Heart right ventricle (tissue), 16 donors: Measurements from ENCODE around the gene PTPN7. TPM values are rescaled to one million over a fixed set of nuclear protein-coding genes. Genes with fewer than 3 reads are reported as not detected.

ENCODE experiments used
- ATAC-seq, 8 donors: fragments of 200-7000 bp; cut with Tn5 transposase; one replicate each; pipeline ENCODE4 v1.9.1; 2020; ENCODE audit warnings: mild to moderate bottlenecking in 8 of 8, moderate library complexity in 8 of 8, moderate number of reproducible peaks in 1 of 8
- DNase-seq, 2 donors: peaks; one replicate each; pipeline ENCODE4 v3.0.0-alpha.2; 2020
- H3K27ac ChIP-seq, 10 donors: fragments of 200-600 bp; sonication (generic) in 2 of 10; one replicate each; pipeline versions ENCODE4 v1.5.0 to v1.8.0; 2020 to 2022; ENCODE audit warnings: mild to moderate bottlenecking in 3 of 10
- H3K27me3 ChIP-seq, 7 donors: fragments of 200-600 bp; one replicate each; pipeline ENCODE4 v1.8.0; 2021 to 2022; ENCODE audit warnings: mild to moderate bottlenecking in 2 of 7
- H3K36me3 ChIP-seq, 9 donors: fragments of 200-600 bp; sonication (generic) in 1 of 9; one replicate each; pipeline versions ENCODE4 v1.5.0 to v1.8.0; 2020 to 2022; ENCODE audit warnings: mild to moderate bottlenecking in 2 of 9
- H3K4me1 ChIP-seq, 9 donors: fragments of 200-600 bp; sonication (generic) in 1 of 9; one replicate each; pipeline versions ENCODE4 v1.5.0 to v1.8.0; 2020 to 2022; ENCODE audit warnings: mild to moderate bottlenecking in 4 of 9
- H3K4me3 ChIP-seq, 10 donors: fragments of 200-600 bp; sonication (generic) in 2 of 10; one replicate each; pipeline versions ENCODE4 v1.5.0 to v1.8.0; 2020 to 2022; ENCODE audit warnings: mild to moderate bottlenecking in 7 of 10, moderate library complexity in 2 of 10
- H3K9me3 ChIP-seq, 11 donors: fragments of 200-600 bp in 10 of 11; sonication (generic) in 2 of 11; one replicate each; pipeline versions ENCODE4 v1.5.0 to v1.8.0; 2013 to 2022; ENCODE audit warnings: mild to moderate bottlenecking in 2 of 11, control low read depth in 1 of 11, moderate library complexity in 1 of 11
- WGBS, 2 donors: extraction: QIAGEN DNeasy Blood & Tissue Kit; methylation state at CpG; one replicate each; pipeline ENCODE4 v1.1.7; 2013; ENCODE audit warnings: inconsistent platforms in 1 of 2; 5-methylcytosine and 5-hydroxymethylcytosine counted together
- intact Hi-C, 10 donors: fragments of 100-400 bp; cut with DNase I; formaldehyde crosslinking; loops; one replicate each; pipeline versions ENCODE4 v1.11.1 to v1.14.2; 2022
- polyA plus RNA-seq, 2 donors: library from polyadenylated mRNA; stranded (reverse); fragments of 200-250 nt; gene quantifications; one replicate each; pipeline ENCODE4 v1.2.3, GENCODE V29; 2013
- total RNA-seq, 10 donors: library from RNA; stranded (reverse); fragmentation: NEBNext Ultra II Directional in 3 of 10; extraction: Animal tissue kit (Norgen Biotek cat#: 25700) in 3 of 10; gene quantifications; one replicate each; pipeline versions ENCODE4 v1.2.1 to v1.2.4, GENCODE V29; 2021 to 2023
- TF ChIP-seq, protein P1 (sequence below), 9 donors: fragments of 200-600 bp; sonication (generic) in 2 of 9; IDR thresholded peaks; one replicate each; pipeline versions ENCODE4 v1.5.0 to v1.8.0; 2021 to 2022; ENCODE audit warnings: antibody characterized with exemption in 9 of 9, mild to moderate bottlenecking in 5 of 9, moderate library complexity in 1 of 9
- donor health status: Arrhythmogenic right ventricular cardiomyopathy.
- donor health status: ischemic (EF 13 %, LVEDD 7.1; RV severe dilation, severe dysfunction).
- donor health status: healthy with polysubstance abuse.
- donor health status: DM: no; HTN: yes; CAD: no.
- donor health status: DM: no; HTN: no; CAD: no.
- donor health status: ischemic (EF 25% LVEDD 6.9; RV normal size, moderate dysfunction).
- donor health status: ischemic (EF 25% LVEDD 5.7; RV mildly dilated, moderate dysfunction).
- donor health status: healthy.
- donor health status: DM: yes; HTN: yes; CAD: no.
- donor health status: Ischemic cardiomyopathy.
- donor health status: ischemic (EF 35%, LVEDD 5.7; RV mildly dilated, moderate dysfunction).
- donor health status: nonischemic (EF 11% LVEDD 7.7; RV severe dilation, severe dysfunction).
- donor health status: DM: yes; HTN: yes; CAD: no.
- donor health status: PGD.
- donor health status: ischemic (EF 29% LVEDD 5.4; RV normal size, mild dysfunction).
- donor health status: nonischemic (EF 23%, LVEDD 6.1; RV moderate dilation, normal function).

The PTPN7 gene
- total and polyA plus RNA-seq, 12 donors = 0.09 to 6.2 (median 0.47) TPM

DNA sequence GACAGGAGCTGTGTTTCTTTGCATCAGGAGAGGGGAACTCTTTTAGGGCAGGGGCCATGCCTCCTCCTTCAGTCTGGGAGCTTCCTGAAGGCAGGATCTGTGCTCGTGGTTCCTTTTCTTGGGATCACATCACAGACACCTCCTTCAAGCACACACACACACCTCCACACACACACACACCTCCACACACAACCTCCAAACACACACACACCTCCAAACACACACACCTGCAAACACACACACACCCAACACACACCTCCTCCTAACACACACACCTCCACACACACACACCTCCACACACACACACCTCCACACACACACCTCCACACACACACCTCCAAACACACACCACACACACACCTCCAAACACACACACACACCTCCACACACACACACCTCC lies 43.7 kb upstream of the PTPN7 start:
- H3K27ac ChIP-seq = no peak overlapping the region
- ATAC-seq (no peak), DNase-seq (no peak)
- WGBS, 2 donors = 32 to 67% methylated on average over 1 of the region's 1 CpG
- intact Hi-C loops = loop anchor here in 2 of 10 donors (1.0 to 5.0 kb wide), 2 partner anchors 10 to 83 kb away; no protein-coding TSS in a partner anchor
- H3K36me3 ChIP-seq = no peaks in the 10 kb centered on the region
- H3K4me3 ChIP-seq = no peak overlapping the region
- H3K27me3 ChIP-seq = peaks cover 0 to 19% (median 4%) of the 10 kb centered on the region in 7 donors
- H3K4me1 ChIP-seq = peaks cover 3 to 39% (median 21%) of the 10 kb centered on the region in 9 donors
- TF ChIP-seq, protein P1, sequence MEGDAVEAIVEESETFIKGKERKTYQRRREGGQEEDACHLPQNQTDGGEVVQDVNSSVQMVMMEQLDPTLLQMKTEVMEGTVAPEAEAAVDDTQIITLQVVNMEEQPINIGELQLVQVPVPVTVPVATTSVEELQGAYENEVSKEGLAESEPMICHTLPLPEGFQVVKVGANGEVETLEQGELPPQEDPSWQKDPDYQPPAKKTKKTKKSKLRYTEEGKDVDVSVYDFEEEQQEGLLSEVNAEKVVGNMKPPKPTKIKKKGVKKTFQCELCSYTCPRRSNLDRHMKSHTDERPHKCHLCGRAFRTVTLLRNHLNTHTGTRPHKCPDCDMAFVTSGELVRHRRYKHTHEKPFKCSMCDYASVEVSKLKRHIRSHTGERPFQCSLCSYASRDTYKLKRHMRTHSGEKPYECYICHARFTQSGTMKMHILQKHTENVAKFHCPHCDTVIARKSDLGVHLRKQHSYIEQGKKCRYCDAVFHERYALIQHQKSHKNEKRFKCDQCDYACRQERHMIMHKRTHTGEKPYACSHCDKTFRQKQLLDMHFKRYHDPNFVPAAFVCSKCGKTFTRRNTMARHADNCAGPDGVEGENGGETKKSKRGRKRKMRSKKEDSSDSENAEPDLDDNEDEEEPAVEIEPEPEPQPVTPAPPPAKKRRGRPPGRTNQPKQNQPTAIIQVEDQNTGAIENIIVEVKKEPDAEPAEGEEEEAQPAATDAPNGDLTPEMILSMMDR (IDR thresholded peaks at IDR 0.05) = no peak
- H3K9me3 ChIP-seq = no peaks in the 10 kb centered on the region

DNA sequence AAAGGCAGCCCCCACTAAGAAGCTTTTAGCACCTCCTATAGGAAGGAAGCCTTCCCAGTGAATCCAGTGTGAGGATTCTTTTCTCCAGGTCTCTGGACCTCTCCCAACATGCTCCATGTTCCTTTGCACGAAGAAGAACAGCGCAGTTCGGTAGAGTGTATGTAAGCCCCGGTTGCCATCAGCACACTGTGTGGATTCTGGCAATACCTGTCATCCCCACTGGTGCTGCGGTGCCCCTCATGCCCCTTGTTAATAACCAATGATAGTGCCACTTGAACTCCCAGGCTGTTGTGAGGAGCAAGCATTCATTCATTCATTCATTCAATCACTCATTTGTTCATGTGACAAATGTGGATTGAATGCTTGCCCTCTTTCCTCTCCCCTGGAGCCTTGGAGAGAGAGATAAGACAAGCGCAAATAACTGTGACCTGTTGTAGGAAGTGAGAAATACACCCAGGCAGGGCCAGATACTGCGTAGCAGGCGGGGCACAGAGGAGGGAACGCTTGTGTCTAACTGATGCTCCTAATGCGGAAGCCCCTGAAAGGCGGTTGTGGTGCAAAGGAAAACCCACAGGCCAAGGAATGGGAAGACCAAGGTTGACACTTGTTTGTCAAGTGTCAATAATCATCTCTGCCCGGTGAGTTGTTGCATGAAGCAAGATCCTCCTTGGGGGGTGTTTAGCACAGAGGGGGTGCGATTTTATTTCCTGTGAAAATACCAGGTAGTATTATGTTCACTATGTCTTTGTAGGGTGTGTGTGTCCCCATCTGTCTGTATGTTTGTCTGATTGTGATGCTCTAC lies 43.0 kb upstream of the PTPN7 start:
- no peak for ATAC-seq
- intact Hi-C loops = loop anchor here in 2 of 10 donors (1.0 to 5.0 kb wide), 2 partner anchors 9 to 84 kb away; no protein-coding TSS in a partner anchor
- Histone ChIP-seq H3K27ac (peak overlapping the region in 7 of 10 donors; percentile 32 to 85 (median 50)), H3K4me1 (peaks cover 5 to 41% (median 22%) of the 10 kb centered on the region in 9 donors), H3K4me3 (no peak overlapping the region), H3K9me3 (no peaks in the 10 kb centered on the region), H3K36me3 (no peaks in the 10 kb centered on the region), H3K27me3 (peaks cover 0 to 13% (median 4%) of the 10 kb centered on the region in 7 donors)
- DNase-seq = no peak
- WGBS, 2 donors = 69 to 70% methylated on average over 13 of the region's 13 CpGs
- TF ChIP-seq, protein P1 (IDR thresholded peaks at IDR 0.05) = no peak

DNA sequence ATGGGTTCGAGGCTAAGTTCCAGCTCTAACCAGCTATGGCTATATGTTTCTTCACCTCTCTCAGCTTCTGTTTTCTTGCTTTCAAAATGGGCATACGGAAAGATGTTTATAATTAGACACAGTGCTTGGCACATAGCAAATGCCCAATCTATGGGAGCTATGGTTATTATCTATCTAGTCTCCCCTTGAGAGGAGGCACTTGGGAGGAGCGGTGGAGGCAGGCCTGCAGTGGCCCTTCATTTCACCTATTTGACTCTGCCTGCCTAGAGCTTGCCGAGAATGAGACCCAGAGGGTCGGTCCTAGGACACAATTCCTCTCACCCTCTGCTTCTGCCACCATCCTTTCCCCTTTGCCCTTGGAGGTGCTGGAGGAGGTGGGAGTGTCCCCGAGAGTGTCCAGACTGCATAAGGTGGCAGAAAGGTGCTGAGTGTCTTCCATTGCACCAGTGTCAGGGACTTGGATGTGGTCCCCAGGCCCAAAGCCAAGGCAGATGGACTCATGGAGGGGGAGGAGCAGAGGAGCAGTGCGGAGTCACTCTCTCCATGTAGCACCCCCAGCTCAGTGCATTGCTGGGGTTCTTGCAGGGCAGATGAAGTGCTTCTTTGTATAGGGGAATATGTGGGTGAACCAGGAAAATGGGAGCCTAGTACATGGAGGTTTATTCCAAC lies 42.2 kb upstream of the PTPN7 start:
- peaks cover 0 to 10% (median 3%) of the 10 kb centered on the region in 7 donors for H3K27me3 ChIP-seq
- H3K36me3 ChIP-seq = no peaks in the 10 kb centered on the region
- no peak overlapping the region for H3K4me3 ChIP-seq
- H3K27ac ChIP-seq = peak overlapping the region in 9 of 10 donors; percentile 32 to 85 (median 50)
- intact Hi-C loops = loop anchor here in 1 of 10 donors (5.0 kb wide), 1 partner anchor 85 kb away; no protein-coding TSS in a partner anchor
- H3K9me3 ChIP-seq = no peaks in the 10 kb centered on the region
- peak in 7 of 8 donors; percentile 32 to 69 (median 60) for ATAC-seq
- WGBS, 2 donors = 42 to 61% methylated on average over 7 of the region's 7 CpGs
- H3K4me1 ChIP-seq = peaks cover 5 to 41% (median 22%) of the 10 kb centered on the region in 9 donors
- peak in 1 of 2 donors; percentile 58 for DNase-seq
- TF ChIP-seq, protein P1 (IDR thresholded peaks at IDR 0.05) = no peak

DNA sequence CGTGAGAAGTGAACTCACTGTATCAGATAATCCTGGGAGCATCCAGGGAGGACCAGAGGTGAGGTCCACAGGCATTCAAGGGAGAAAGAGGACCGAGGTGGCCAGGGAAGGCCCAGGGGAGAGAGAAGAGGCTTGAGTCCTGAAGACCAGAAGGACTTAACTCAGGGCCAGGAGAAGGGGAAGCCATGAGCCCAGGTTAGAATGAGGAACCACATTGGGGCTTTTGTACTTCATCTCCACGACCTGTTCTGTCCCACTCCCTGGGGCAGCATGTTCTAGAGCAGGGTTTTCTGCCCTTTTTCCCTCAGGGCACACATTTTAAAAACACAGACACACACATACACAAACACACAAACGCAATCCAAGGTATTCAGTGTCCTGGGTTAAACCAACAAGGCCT lies 41.6 kb upstream of the PTPN7 start:
- peaks cover 5 to 41% (median 22%) of the 10 kb centered on the region in 9 donors for H3K4me1 ChIP-seq
- WGBS, 2 donors = 63 to 64% methylated on average over 4 of the region's 4 CpGs
- intact Hi-C loops = loop anchor here in 1 of 10 donors (5.0 kb wide), 1 partner anchor 85 kb away; no protein-coding TSS in a partner anchor
- H3K27ac ChIP-seq = peak overlapping the region in 7 of 10 donors; percentile 40 to 85 (median 60)
- no peak overlapping the region for H3K4me3 ChIP-seq
- no peak for ATAC-seq
- no peak for DNase-seq
- TF ChIP-seq, protein P1 (IDR thresholded peaks at IDR 0.05) = no peak
- no peaks in the 10 kb centered on the region for H3K36me3 ChIP-seq
- H3K27me3 ChIP-seq = peaks cover 0 to 9% (median 0%) of the 10 kb centered on the region in 7 donors
- H3K9me3 ChIP-seq = no peaks in the 10 kb centered on the region
